Loucy (cell line): Measurements from ENCODE around the gene HEXD.

Source experiments
- H2AFZ ChIP-seq: fragments of 200-600 bp; sonication (generic); 2 replicates; pipeline ENCODE4 v1.6.0; 2016; ENCODE audit warnings: antibody characterized with exemption, mild to moderate bottlenecking, low read length, moderate library complexity
- H3F3A ChIP-seq: fragments of 200-600 bp; 2 replicates; pipeline ENCODE4 v1.6.0; 2016; ENCODE audit warnings: antibody characterized with exemption, low read depth, mild to moderate bottlenecking
- H3K27me3 ChIP-seq: fragments of 200-600 bp; sonication (generic); 2 replicates; pipeline ENCODE4 v1.6.1; 2014; ENCODE audit warnings: low read length, mild to moderate bottlenecking; ENCODE audit not compliant: insufficient read depth, poor library complexity, severe bottlenecking
- H3K36me3 ChIP-seq: fragments of 200-600 bp; sonication (generic); 2 replicates; pipeline ENCODE4 v1.6.1; 2016; ENCODE audit warnings: low read length; ENCODE audit not compliant: insufficient read depth
- H3K4me1 ChIP-seq: fragments of 200-600 bp; sonication (generic); 2 replicates; pipeline ENCODE4 v1.5.1; 2014; ENCODE audit warnings: low read length, mild to moderate bottlenecking; ENCODE audit not compliant: insufficient read depth, poor library complexity, severe bottlenecking
- H3K4me2 ChIP-seq: fragments of 200-600 bp; sonication (generic); 2 replicates; pipeline ENCODE4 v1.6.0; 2014; ENCODE audit warnings: antibody characterized with exemption, low read length, low read depth, mild to moderate bottlenecking; ENCODE audit not compliant: poor library complexity, severe bottlenecking
- H3K4me3 ChIP-seq: fragments of 200-600 bp; sonication (generic); 2 replicates; pipeline ENCODE4 v1.5.1; 2014; ENCODE audit warnings: low read length, mild to moderate bottlenecking, mixed read lengths; ENCODE audit not compliant: poor library complexity, severe bottlenecking
- H3K79me2 ChIP-seq: fragments of 200-600 bp; sonication (generic); 2 replicates; pipeline ENCODE4 v1.6.1; 2014; ENCODE audit warnings: low read length; ENCODE audit not compliant: insufficient read depth
- H3K9ac ChIP-seq: fragments of 200-600 bp; sonication (generic); 2 replicates; pipeline ENCODE4 v1.6.0; 2014; ENCODE audit warnings: mild to moderate bottlenecking, low read depth, low read length, moderate library complexity; ENCODE audit not compliant: poor library complexity, severe bottlenecking
- H3K9me2 ChIP-seq: fragments of 200-600 bp; sonication (generic); replicated peaks from 2 replicates; pipeline ENCODE4 v1.6.1; 2016; ENCODE audit warnings: low read depth, low read length, mixed read lengths
- H3K9me3 ChIP-seq: fragments of 200-600 bp; sonication (generic); 2 replicates; pipeline ENCODE4 v1.6.1; 2014; ENCODE audit warnings: mild to moderate bottlenecking, antibody characterized with exemption, low read length, low read depth; ENCODE audit not compliant: insufficient read depth
- H4K20me1 ChIP-seq: fragments of 200-600 bp; sonication (generic); 2 replicates; pipeline ENCODE4 v1.6.0; 2014; ENCODE audit warnings: antibody characterized with exemption, low read length, mild to moderate bottlenecking; ENCODE audit not compliant: insufficient read depth, poor library complexity, severe bottlenecking
- EZH2phosphoT487 ChIP-seq: fragments of 200-600 bp; IDR thresholded peaks from 2 replicates; pipeline ENCODE4 v1.6.1; 2018; ENCODE audit warnings: antibody characterized with exemption, mild to moderate bottlenecking, moderate library complexity, borderline replicate concordance
- TF ChIP-seq, protein P1 (sequence below): fragments of 200-600 bp; sonication (generic); conservative IDR thresholded peaks from 2 replicates; pipeline ENCODE4 v1.5.1; 2014; ENCODE audit warnings: mild to moderate bottlenecking, antibody characterized with exemption, low read length

HEXD gene

DNA sequence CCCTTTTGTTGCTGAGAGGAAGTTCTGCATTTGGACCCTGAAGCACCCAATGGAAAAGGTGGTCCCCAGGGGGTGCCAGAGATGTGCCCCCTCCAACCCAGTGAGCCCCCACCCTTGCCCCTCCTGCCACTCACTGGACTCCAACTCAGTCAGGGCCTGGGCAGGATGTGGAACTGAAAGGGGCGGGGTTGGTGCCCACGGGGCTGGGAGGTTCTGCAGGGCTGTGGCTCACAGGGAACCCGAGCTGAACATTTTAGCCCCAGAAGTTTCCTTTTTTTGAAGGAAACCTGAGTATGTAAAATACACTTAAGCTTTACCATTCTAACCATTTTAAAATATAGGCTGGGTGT lies 16.0 kb downstream of the HEXD start:
- no peaks in the 10 kb centered on the region for H3K27me3 ChIP-seq
- H3K4me2 ChIP-seq: peak overlapping the region; percentile 65
- no peak overlapping the region for H2AFZ ChIP-seq
- peak overlapping the region; percentile 44 for H3K9ac ChIP-seq
- H4K20me1 ChIP-seq: no peaks in the 10 kb centered on the region
- peaks cover 48% of the 10 kb centered on the region for H3K4me1 ChIP-seq
- peaks cover 2% of the 10 kb centered on the region; the same call in 1 of the 2 replicates for H3F3A ChIP-seq
- TF ChIP-seq, protein P1, sequence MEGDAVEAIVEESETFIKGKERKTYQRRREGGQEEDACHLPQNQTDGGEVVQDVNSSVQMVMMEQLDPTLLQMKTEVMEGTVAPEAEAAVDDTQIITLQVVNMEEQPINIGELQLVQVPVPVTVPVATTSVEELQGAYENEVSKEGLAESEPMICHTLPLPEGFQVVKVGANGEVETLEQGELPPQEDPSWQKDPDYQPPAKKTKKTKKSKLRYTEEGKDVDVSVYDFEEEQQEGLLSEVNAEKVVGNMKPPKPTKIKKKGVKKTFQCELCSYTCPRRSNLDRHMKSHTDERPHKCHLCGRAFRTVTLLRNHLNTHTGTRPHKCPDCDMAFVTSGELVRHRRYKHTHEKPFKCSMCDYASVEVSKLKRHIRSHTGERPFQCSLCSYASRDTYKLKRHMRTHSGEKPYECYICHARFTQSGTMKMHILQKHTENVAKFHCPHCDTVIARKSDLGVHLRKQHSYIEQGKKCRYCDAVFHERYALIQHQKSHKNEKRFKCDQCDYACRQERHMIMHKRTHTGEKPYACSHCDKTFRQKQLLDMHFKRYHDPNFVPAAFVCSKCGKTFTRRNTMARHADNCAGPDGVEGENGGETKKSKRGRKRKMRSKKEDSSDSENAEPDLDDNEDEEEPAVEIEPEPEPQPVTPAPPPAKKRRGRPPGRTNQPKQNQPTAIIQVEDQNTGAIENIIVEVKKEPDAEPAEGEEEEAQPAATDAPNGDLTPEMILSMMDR: no peak
- TF ChIP-seq EZH2phosphoT487: no peak
- H3K4me3 ChIP-seq: peak overlapping the region; percentile 37
- no peaks in the 10 kb centered on the region for H3K9me3 ChIP-seq
- H3K9me2 ChIP-seq: no peaks in the 10 kb centered on the region
- H3K79me2 ChIP-seq: no peaks in the 10 kb centered on the region
- no peaks in the 10 kb centered on the region for H3K36me3 ChIP-seq

DNA sequence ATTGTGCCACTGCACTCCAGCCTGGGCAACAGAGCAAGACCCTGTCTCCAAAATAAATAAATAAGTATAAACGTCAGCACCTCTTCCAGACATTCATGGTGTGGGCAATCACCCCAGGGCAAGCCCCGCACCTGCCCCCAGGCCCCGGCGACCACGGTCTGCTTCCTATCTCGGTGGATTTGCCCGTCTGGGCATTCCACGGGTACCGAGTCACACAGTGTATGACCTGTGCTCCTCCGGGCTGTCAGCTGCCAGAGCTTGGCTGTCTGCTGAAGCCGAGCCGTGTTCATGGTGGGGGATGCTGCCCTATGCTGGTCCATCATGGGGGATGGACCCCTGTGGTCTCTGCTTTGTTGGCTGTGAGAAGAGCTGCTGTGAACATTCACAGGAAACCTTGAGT lies 17.0 kb downstream of the HEXD start:
- H3K4me3 ChIP-seq: no peak overlapping the region
- H3K4me1 ChIP-seq: peaks cover 39% of the 10 kb centered on the region
- TF ChIP-seq, protein P1: no peak
- no peak for TF ChIP-seq EZH2phosphoT487
- H4K20me1 ChIP-seq: no peaks in the 10 kb centered on the region
- H3K36me3 ChIP-seq: no peaks in the 10 kb centered on the region
- H3K79me2 ChIP-seq: no peaks in the 10 kb centered on the region
- H3K9me3 ChIP-seq: no peaks in the 10 kb centered on the region
- peaks cover 2% of the 10 kb centered on the region; the same call in 1 of the 2 replicates for H3F3A ChIP-seq
- H3K9ac ChIP-seq: peak overlapping the region; percentile 44
- no peaks in the 10 kb centered on the region for H3K27me3 ChIP-seq
- H2AFZ ChIP-seq: no peak overlapping the region
- no peak overlapping the region for H3K4me2 ChIP-seq
- no peaks in the 10 kb centered on the region for H3K9me2 ChIP-seq

DNA sequence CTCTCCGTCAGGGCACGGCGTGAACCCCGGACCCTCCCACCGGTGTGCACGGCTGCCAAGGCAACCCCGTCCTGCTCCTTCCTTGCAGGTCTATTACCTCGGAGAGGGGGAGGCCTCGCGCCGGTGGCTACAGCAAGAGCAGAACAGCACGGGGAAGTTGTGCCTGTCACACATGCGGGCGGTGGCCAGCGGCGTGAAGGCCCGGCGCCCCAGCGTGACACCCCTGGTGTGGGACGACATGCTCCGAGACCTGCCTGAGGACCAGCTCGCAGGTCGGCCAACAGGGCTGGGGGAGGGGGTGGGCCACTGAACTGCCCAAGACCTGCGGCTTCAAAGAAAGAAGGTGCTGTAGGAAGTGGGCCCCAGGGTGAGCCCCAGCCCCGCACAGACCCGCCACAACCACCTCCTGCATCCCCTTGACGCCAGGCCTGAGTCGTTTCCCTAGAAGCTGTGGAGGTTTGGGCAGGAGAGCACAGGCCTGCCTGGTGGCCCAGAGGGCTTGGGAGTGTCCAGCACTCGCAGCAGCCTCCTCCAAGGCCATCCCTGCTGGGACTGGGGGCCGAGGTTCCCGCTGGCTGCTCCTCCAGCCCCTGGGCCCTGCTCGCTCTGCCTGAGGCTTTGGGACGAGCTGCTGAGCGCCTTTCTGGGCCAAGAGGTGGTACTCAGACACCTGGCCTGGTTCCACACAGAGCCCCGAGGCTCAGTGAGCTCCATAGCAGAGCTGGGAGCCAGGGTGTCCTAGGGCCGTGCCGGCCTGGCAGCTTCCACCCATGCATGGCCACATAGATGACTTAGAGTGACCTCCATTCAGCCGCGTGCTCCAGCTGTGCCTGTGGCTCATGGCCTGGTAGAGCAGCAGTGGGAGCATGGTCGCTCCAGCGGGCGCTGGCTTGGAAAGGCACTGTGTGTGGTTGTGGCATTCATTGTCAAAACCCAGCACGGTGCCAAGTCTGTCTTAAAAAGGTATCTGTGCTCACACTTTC lies 17.7 kb downstream of the HEXD start:
- H3K4me1 ChIP-seq: peaks cover 32% of the 10 kb centered on the region
- TF ChIP-seq, protein P1: no peak
- no peak for TF ChIP-seq EZH2phosphoT487
- no peak overlapping the region for H3K9ac ChIP-seq
- no peaks in the 10 kb centered on the region for H3K36me3 ChIP-seq
- H2AFZ ChIP-seq: no peak overlapping the region
- no peak overlapping the region for H3K4me3 ChIP-seq
- no peaks in the 10 kb centered on the region for H3K79me2 ChIP-seq
- H4K20me1 ChIP-seq: no peaks in the 10 kb centered on the region
- no peak overlapping the region for H3K4me2 ChIP-seq
- H3K9me3 ChIP-seq: no peaks in the 10 kb centered on the region
- H3K9me2 ChIP-seq: no peaks in the 10 kb centered on the region
- H3K27me3 ChIP-seq: no peaks in the 10 kb centered on the region
- peaks cover 2% of the 10 kb centered on the region; the same call in 1 of the 2 replicates for H3F3A ChIP-seq
